ENCODE data around the gene SOX18. TPM values are rescaled to one million over a fixed set of nuclear protein-coding genes. Genes with fewer than 3 reads are reported as not detected.

The SOX18 gene
- total and polyA plus RNA-seq, 2 donors (not counting 1 experiment from before 2014, with no cell fraction given), result not detected

DNA sequence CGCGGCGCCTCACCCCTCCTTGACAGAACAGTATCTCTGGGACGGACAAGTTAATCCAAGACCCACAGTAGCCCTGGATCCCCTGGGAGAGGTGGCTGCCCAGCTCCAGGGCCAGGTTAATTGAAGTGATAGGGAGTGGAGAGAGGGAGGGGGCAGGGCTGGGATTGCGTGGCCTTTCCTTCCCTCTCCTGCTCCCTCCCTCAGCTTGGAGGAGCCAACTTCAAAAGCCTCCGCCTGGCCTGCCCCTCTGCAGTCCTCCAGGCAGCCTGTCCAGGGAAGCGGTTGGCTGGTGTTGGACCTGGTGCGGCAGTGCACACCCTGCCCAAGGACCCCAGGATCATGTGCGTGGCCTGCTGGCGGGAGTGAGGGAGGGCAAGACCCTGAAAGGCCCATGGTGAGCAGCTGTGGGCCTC lies 13.5 kb downstream of the SOX18 start, which contains the start of gene C20orf204:
Gene C20orf204, plus strand, starts transcription at position 250 of the 413 bp plus-strand sequence. Its CDS starts 142 bp downstream, at position 392.
- DNase-seq (ENCODE audit: low read depth in 2 of 2), result no peak

DNA sequence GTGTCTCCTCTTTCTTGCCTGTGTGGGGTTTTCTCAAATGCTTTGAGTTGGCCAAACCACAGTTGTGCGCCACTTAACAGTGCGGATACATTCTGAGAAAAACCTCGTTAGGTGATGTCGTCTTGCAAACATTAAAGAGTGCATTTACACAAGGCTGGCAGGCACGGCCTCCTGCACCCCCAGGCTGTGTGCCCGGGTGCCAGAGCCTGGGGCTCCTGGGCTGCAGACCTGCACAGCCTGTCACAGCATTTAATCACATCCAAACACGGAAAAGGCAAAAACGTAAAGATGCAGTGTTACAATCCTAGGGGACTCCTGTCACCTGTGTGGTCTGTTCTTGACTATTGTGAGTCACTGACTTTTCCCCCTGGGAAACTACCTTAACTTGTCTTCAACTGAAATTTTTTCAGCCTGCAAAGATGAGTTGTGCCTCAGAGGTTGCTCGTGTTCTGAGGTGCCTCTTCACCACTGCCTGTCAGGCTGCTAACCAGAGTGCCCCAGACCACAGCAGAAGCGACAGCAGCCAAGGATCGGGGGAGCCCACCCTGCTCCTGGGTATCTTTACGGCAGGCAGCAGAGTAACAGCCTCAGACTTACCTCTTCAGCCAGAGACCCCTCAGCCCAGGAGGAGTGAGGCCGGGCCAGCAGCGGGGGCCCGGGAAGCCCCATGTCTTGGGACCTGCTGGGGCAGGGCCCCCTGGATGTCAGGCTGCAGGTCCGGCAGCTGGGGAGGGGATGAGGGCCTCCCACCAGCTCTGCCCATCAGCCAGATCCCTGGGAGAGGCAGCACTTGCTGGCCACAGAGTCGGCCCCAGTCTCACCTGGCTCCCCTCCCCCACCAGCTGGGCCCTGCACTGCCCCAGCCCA lies 14.1 kb downstream of the SOX18 start:
- Histone ChIP-seq H3K4me3 (replicated peaks in 1 of 4; ENCODE audit: control extremely low read depth in 1 of 4, insufficient read depth in 1 of 4, low read depth in 3 of 4, low read length in 4 of 4) (no peak overlapping the region), H3K79me2 (ENCODE audit: control insufficient read depth, insufficient read depth, low read length) (no peaks in the 10 kb centered on the region), H3K27ac (ENCODE audit: insufficient read depth, low read length) (no peak overlapping the region), H2AFZ (ENCODE audit: low read length) (no peak overlapping the region), H3K27me3 (ENCODE audit: control insufficient read depth, insufficient read depth, low read length) (peaks cover 5% of the 10 kb centered on the region), H3K9ac (ENCODE audit: insufficient read depth, low read length) (no peak overlapping the region), H3K4me2 (ENCODE audit: extremely low read depth, insufficient read depth, low read length) (no peak overlapping the region), H3K36me3 (ENCODE audit: control insufficient read depth, insufficient read depth, low read length) (peaks cover 15% of the 10 kb centered on the region), H3K4me1 (ENCODE audit: control insufficient read depth, extremely low read depth, insufficient read depth, low read length) (no peaks in the 10 kb centered on the region), H4K20me1 (ENCODE audit: control insufficient read depth, extremely low read depth, insufficient read depth, low read length) (no peaks in the 10 kb centered on the region), H3K9me3 (ENCODE audit: control insufficient read depth, insufficient read depth, low read depth, low read length) (no peaks in the 10 kb centered on the region)
- TF ChIP-seq EZH2 (IDR thresholded peaks at IDR 0.05; ENCODE audit: low read length, missing control alignments), result no peak
- TF ChIP-seq, protein P1, sequence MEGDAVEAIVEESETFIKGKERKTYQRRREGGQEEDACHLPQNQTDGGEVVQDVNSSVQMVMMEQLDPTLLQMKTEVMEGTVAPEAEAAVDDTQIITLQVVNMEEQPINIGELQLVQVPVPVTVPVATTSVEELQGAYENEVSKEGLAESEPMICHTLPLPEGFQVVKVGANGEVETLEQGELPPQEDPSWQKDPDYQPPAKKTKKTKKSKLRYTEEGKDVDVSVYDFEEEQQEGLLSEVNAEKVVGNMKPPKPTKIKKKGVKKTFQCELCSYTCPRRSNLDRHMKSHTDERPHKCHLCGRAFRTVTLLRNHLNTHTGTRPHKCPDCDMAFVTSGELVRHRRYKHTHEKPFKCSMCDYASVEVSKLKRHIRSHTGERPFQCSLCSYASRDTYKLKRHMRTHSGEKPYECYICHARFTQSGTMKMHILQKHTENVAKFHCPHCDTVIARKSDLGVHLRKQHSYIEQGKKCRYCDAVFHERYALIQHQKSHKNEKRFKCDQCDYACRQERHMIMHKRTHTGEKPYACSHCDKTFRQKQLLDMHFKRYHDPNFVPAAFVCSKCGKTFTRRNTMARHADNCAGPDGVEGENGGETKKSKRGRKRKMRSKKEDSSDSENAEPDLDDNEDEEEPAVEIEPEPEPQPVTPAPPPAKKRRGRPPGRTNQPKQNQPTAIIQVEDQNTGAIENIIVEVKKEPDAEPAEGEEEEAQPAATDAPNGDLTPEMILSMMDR (conservative IDR thresholded peaks at IDR 0.05 in 1 of 2, IDR thresholded peaks at IDR 0.05 in 1 of 2; ENCODE audit: low read depth in 1 of 2, low read length in 2 of 2), result no peak
- no peak for DNase-seq (ENCODE audit: low read depth in 2 of 2)

More for the DNA sequence above, 13.5 kb downstream of the SOX18 start, which contains the start of gene C20orf204:
- Histone ChIP-seq H3K79me2 (ENCODE audit: control insufficient read depth, insufficient read depth, low read length) (no peaks in the 10 kb centered on the region), H3K36me3 (ENCODE audit: control insufficient read depth, insufficient read depth, low read length) (peaks cover 13% of the 10 kb centered on the region), H3K4me1 (ENCODE audit: control insufficient read depth, extremely low read depth, insufficient read depth, low read length) (no peaks in the 10 kb centered on the region), H3K9ac (ENCODE audit: insufficient read depth, low read length) (no peak within 1 kb of the TSS), H3K27me3 (ENCODE audit: control insufficient read depth, insufficient read depth, low read length) (peaks cover 11% of the 10 kb centered on the region), H3K27ac (ENCODE audit: insufficient read depth, low read length) (no peak within 1 kb of the TSS), H3K9me3 (ENCODE audit: control insufficient read depth, insufficient read depth, low read depth, low read length) (no peaks in the 10 kb centered on the region), H3K4me2 (ENCODE audit: extremely low read depth, insufficient read depth, low read length) (no peak within 1 kb of the TSS), H4K20me1 (ENCODE audit: control insufficient read depth, extremely low read depth, insufficient read depth, low read length) (no peaks in the 10 kb centered on the region), H3K4me3 (replicated peaks in 1 of 4; ENCODE audit: control extremely low read depth in 1 of 4, insufficient read depth in 1 of 4, low read depth in 3 of 4, low read length in 4 of 4) (no peak within 1 kb of the TSS), H2AFZ (ENCODE audit: low read length) (no peak within 1 kb of the TSS)
- no peak for TF ChIP-seq EZH2 (IDR thresholded peaks at IDR 0.05; ENCODE audit: low read length, missing control alignments)
- TF ChIP-seq, protein P1 (conservative IDR thresholded peaks at IDR 0.05 in 1 of 2, IDR thresholded peaks at IDR 0.05 in 1 of 2; ENCODE audit: low read depth in 1 of 2, low read length in 2 of 2), result no peak

DNA sequence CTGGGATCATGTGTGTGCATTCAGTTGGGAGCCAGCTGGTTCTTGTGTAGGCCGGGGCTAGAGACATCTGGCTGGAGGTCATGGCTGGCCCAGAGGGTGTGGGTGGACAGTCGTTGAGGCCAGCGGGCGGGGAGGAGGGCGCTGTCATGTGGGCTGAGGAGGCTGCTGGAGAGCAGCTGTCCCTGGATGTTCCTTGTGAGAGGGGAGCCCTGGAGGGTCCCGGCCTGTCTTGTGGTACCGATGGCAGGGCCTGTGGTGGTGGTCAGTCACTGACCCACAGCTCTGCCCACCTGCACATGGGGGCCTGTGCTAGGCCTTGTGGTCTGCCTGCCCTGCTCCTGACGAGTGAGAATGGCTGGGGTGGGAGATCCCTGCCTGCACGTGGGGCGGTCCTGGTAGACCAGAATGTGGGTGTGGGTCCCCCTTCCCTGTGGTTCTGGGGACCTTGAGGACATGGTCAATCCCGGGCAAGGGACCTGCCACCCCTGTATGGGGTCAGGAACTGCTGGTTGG lies 15.4 kb downstream of the SOX18 start:
- no peak for TF ChIP-seq EZH2 (IDR thresholded peaks at IDR 0.05; ENCODE audit: low read length, missing control alignments)
- TF ChIP-seq, protein P1 (conservative IDR thresholded peaks at IDR 0.05 in 1 of 2, IDR thresholded peaks at IDR 0.05 in 1 of 2; ENCODE audit: low read depth in 1 of 2, low read length in 2 of 2), result no peak
- no peaks in the 10 kb centered on the region for H3K79me2 ChIP-seq (ENCODE audit: control insufficient read depth, insufficient read depth, low read length)
- H3K27ac ChIP-seq (ENCODE audit: insufficient read depth, low read length), result no peak overlapping the region
- H2AFZ ChIP-seq (ENCODE audit: low read length), result no peak overlapping the region
- no peak overlapping the region for H3K4me2 ChIP-seq (ENCODE audit: extremely low read depth, insufficient read depth, low read length)
- no peak overlapping the region for H3K9ac ChIP-seq (ENCODE audit: insufficient read depth, low read length)
- H4K20me1 ChIP-seq (ENCODE audit: control insufficient read depth, extremely low read depth, insufficient read depth, low read length), result no peaks in the 10 kb centered on the region
- H3K36me3 ChIP-seq (ENCODE audit: control insufficient read depth, insufficient read depth, low read length), result peaks cover 24% of the 10 kb centered on the region
- no peak overlapping the region for H3K4me3 ChIP-seq (replicated peaks in 1 of 4; ENCODE audit: control extremely low read depth in 1 of 4, insufficient read depth in 1 of 4, low read depth in 3 of 4, low read length in 4 of 4)
- H3K27me3 ChIP-seq (ENCODE audit: control insufficient read depth, insufficient read depth, low read length), result no peaks in the 10 kb centered on the region
- no peaks in the 10 kb centered on the region for H3K4me1 ChIP-seq (ENCODE audit: control insufficient read depth, extremely low read depth, insufficient read depth, low read length)
- H3K9me3 ChIP-seq (ENCODE audit: control insufficient read depth, insufficient read depth, low read depth, low read length), result no peaks in the 10 kb centered on the region
- DNase-seq (ENCODE audit: low read depth in 2 of 2), result peak in 1 of 2 donors; percentile 16

Measured in fibroblast of lung (primary cell).